DND-41 (cell line): ENCODE results near the gene TMEM242.
"Not testable (repeated sequence)": the region's sequence is repeated elsewhere in the genome, so short reads cannot be mapped to it uniquely, and the experiment has no call there.

Experiments
- ATAC-seq: fragments of 200-7000 bp; cut with Tn5 transposase; 3 replicates; pipeline ENCODE4 v1.9.1; 2021; ENCODE audit warnings: low read depth; ENCODE audit not compliant: insufficient read depth
- DNase-seq: peaks from one replicate; pipeline ENCODE4 v3.0.0-alpha.2; 2020
- H2AFZ ChIP-seq: 2 replicates; pipeline ENCODE4 v1.6.0; 2012; ENCODE audit warnings: low read depth, low read length
- H3K27ac ChIP-seq: 2 replicates; pipeline ENCODE4 v1.5.1; 2012; ENCODE audit warnings: low read length, inconsistent platforms
- H3K27me3 ChIP-seq: fragments of 200-600 bp; sonication (generic); 2 replicates; pipeline ENCODE4 v1.6.0; 2012; ENCODE audit warnings: low read length, mild to moderate bottlenecking, inconsistent platforms; ENCODE audit not compliant: insufficient read depth, poor library complexity
- H3K36me3 ChIP-seq: 2 replicates; pipeline ENCODE4 v1.5.1; 2012; ENCODE audit warnings: low read length, inconsistent platforms; ENCODE audit not compliant: insufficient read depth
- H3K4me1 ChIP-seq: 2 replicates; pipeline ENCODE4 v1.5.1; 2012; ENCODE audit warnings: mild to moderate bottlenecking, low read length; ENCODE audit not compliant: insufficient read depth
- H3K4me2 ChIP-seq: 2 replicates; pipeline ENCODE4 v1.6.0; 2012; ENCODE audit warnings: mild to moderate bottlenecking, moderate library complexity, low read length, inconsistent platforms; ENCODE audit not compliant: insufficient read depth
- H3K4me3 ChIP-seq, 2 experiments: fragments of 200-600 bp in 1 of 2; shearing (Covaris generic) in 1 of 2; 2 replicates each; pipeline ENCODE4 v1.5.1; 2012 to 2016; ENCODE audit warnings: inconsistent platforms in 2 of 2, low read length in 2 of 2, mild to moderate bottlenecking in 2 of 2, low read depth in 1 of 2, moderate library complexity in 1 of 2
- H3K79me2 ChIP-seq: 2 replicates; pipeline ENCODE4 v1.6.0; 2012; ENCODE audit warnings: low read length, inconsistent platforms; ENCODE audit not compliant: insufficient read depth
- H3K9ac ChIP-seq: 2 replicates; pipeline ENCODE4 v1.6.0; 2012; ENCODE audit warnings: low read depth, mild to moderate bottlenecking, inconsistent platforms, low read length, moderate library complexity
- H3K9me3 ChIP-seq: 2 replicates; pipeline ENCODE4 v1.5.1; 2012; ENCODE audit warnings: low read length, moderate library complexity, mild to moderate bottlenecking, inconsistent platforms; ENCODE audit not compliant: insufficient read depth, severe bottlenecking
- H4K20me1 ChIP-seq: 2 replicates; pipeline ENCODE4 v1.6.0; 2012; ENCODE audit warnings: low read length; ENCODE audit not compliant: insufficient read depth
- EZH2 ChIP-seq: IDR thresholded peaks from 3 replicates; pipeline ENCODE4 v1.6.1; 2012; ENCODE audit warnings: borderline replicate concordance, low read depth, mild to moderate bottlenecking, moderate library complexity, low read length, inconsistent platforms; ENCODE audit not compliant: severe bottlenecking
- TF ChIP-seq, protein P1 (sequence below): IDR thresholded peaks from 2 replicates; pipeline ENCODE4 v1.5.1; 2012; ENCODE audit warnings: borderline replicate concordance, low read length, moderate library complexity, mild to moderate bottlenecking; ENCODE audit not compliant: poor library complexity, severe bottlenecking; ENCODE audit errors: extremely low read depth

Gene TMEM242

DNA sequence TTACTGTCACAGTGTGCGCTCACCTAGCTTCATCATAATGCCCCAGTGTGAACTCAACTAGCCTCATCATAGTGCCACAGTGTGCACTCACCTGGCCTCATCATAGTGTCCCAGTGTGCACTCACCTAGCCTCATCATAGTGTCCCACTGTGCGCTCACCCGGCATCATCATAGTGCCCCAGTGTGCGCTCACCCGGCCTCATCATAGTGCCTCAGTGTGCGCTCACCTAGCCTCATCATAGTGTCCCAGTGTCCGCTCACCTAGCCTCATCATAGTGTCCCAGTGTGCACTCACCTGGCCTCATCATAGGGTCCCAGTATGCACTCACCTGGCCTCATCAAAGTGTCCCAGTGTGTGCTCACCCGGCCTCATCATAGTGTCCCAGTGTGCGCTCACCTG, 10.6 kb downstream of the TMEM242 start:
- TF ChIP-seq, protein P1, sequence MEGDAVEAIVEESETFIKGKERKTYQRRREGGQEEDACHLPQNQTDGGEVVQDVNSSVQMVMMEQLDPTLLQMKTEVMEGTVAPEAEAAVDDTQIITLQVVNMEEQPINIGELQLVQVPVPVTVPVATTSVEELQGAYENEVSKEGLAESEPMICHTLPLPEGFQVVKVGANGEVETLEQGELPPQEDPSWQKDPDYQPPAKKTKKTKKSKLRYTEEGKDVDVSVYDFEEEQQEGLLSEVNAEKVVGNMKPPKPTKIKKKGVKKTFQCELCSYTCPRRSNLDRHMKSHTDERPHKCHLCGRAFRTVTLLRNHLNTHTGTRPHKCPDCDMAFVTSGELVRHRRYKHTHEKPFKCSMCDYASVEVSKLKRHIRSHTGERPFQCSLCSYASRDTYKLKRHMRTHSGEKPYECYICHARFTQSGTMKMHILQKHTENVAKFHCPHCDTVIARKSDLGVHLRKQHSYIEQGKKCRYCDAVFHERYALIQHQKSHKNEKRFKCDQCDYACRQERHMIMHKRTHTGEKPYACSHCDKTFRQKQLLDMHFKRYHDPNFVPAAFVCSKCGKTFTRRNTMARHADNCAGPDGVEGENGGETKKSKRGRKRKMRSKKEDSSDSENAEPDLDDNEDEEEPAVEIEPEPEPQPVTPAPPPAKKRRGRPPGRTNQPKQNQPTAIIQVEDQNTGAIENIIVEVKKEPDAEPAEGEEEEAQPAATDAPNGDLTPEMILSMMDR = no peak
- TF ChIP-seq EZH2 = no peak
- no peaks in the 10 kb centered on the region for H3K27me3 ChIP-seq
- no peak overlapping the region for H3K4me2 ChIP-seq
- DNase-seq = no peak
- no peaks in the 10 kb centered on the region for H3K9me3 ChIP-seq
- H3K36me3 ChIP-seq = peaks cover 40% of the 10 kb centered on the region
- no peak overlapping the region for H2AFZ ChIP-seq
- peaks cover 3% of the 10 kb centered on the region; the same call in 1 of the 2 replicates for H4K20me1 ChIP-seq
- no peak overlapping the region for H3K4me3 ChIP-seq
- no peak for ATAC-seq
- no peak overlapping the region for H3K27ac ChIP-seq
- no peaks in the 10 kb centered on the region for H3K4me1 ChIP-seq
- no peaks in the 10 kb centered on the region for H3K79me2 ChIP-seq
- H3K9ac ChIP-seq = no peak overlapping the region

- peak; percentile 40; the same call in 2 of the 3 replicates for ATAC-seq
Observed at GRCh38 chr6:157310693-157311092, 12.6 kb downstream of the TMEM242 start.

GRCh38 chr6:157307661-157308060, 15.7 kb downstream of the TMEM242 start:
- Histone ChIP-seq H3K4me2 (no peak overlapping the region), H3K4me1 (no peaks in the 10 kb centered on the region), H3K79me2 (no peaks in the 10 kb centered on the region), H3K36me3 (peaks cover 7% of the 10 kb centered on the region), H3K9me3 (no peaks in the 10 kb centered on the region), H4K20me1 (peaks cover 11% of the 10 kb centered on the region), H3K27ac (no peak overlapping the region), H3K4me3 (no peak overlapping the region), H3K9ac (no peak overlapping the region), H3K27me3 (no peaks in the 10 kb centered on the region), H2AFZ (no peak overlapping the region)
- TF ChIP-seq, protein P1 = no peak
- no peak for TF ChIP-seq EZH2
- ATAC-seq (no peak), DNase-seq (no peak)

More at GRCh38 chr6:157310693-157311092, 12.6 kb downstream of the TMEM242 start:
- not testable (repeated sequence) for H3K4me2 ChIP-seq, H3K4me1 ChIP-seq, H3K9ac ChIP-seq, DNase-seq, H2AFZ ChIP-seq, H3K27ac ChIP-seq, H3K9me3 ChIP-seq, H3K79me2 ChIP-seq, H3K27me3 ChIP-seq, H3K4me3 ChIP-seq
- Histone ChIP-seq H4K20me1 (peaks cover 11% of the 10 kb centered on the region), H3K36me3 (peaks cover 26% of the 10 kb centered on the region)

GRCh38 chr6:157305670-157306653, 17.4 kb downstream of the TMEM242 start:
- no peaks in the 10 kb centered on the region for H3K4me1 ChIP-seq
- no peak overlapping the region for H3K4me2 ChIP-seq
- H3K9ac ChIP-seq = no peak overlapping the region

More at GRCh38 chr6:157305670-157306653, 17.4 kb downstream of the TMEM242 start:
- H3K79me2 ChIP-seq = no peaks in the 10 kb centered on the region
- H3K4me3 ChIP-seq = no peak overlapping the region
- no peaks in the 10 kb centered on the region for H3K36me3 ChIP-seq
- H4K20me1 ChIP-seq = peaks cover 11% of the 10 kb centered on the region
- H3K27me3 ChIP-seq = no peaks in the 10 kb centered on the region
- no peak overlapping the region for H2AFZ ChIP-seq
- ATAC-seq (no peak), DNase-seq (no peak)
- no peaks in the 10 kb centered on the region for H3K9me3 ChIP-seq
- no peak overlapping the region for H3K27ac ChIP-seq
- no peak for TF ChIP-seq EZH2
- TF ChIP-seq, protein P1 = no peak
